Stimulated activated CD8-positive, alpha-beta memory T cell treated with anti-CD3 and anti-CD28 coated beads, Interleukin-4, amount 100 ng/mL, for 48 hours (primary cell): ENCODE results near the gene RDH16.
"Not testable (repeated sequence)": the region's sequence is repeated elsewhere in the genome, so short reads cannot be mapped to it uniquely, and the experiment has no call there.

Experiments
- DNase-seq: peaks from one replicate; pipeline ENCODE4 v3.0.0-alpha.2; 2020

Gene RDH16

GRCh38 chr12:56951582-56952339 lies 5.6 kb downstream of the RDH16 start:
- DNase-seq: no peak

- DNase-seq: no peak
Measured at GRCh38 chr12:56948881-56949280, 8.5 kb downstream of the RDH16 start.

GRCh38 chr12:56948457-56948777 lies 9.0 kb downstream of the RDH16 start:
- DNase-seq: no peak

- no peak for DNase-seq
Measured at GRCh38 chr12:56947633-56948456, 9.6 kb downstream of the RDH16 start.

- no peak for DNase-seq
Measured at GRCh38 chr12:56943878-56944277, 13.5 kb downstream of the RDH16 start.

GRCh38 chr12:56943374-56943773 lies 14.0 kb downstream of the RDH16 start:
- not testable (repeated sequence) for DNase-seq

- DNase-seq: no peak
Measured at GRCh38 chr12:56941299-56942017, 15.9 kb downstream of the RDH16 start.

- not testable (repeated sequence) for DNase-seq
Measured at GRCh38 chr12:56940942-56941298, 16.5 kb downstream of the RDH16 start.

- DNase-seq: no peak
Measured at GRCh38 chr12:56935752-56936151, 21.7 kb downstream of the RDH16 start.

- DNase-seq: no peak
Measured at GRCh38 chr12:56935157-56935556, 22.3 kb downstream of the RDH16 start.

GRCh38 chr12:56933826-56934625 lies 23.4 kb downstream of the RDH16 start, which contains the start of gene SDR9C7:
SDR9C7 (minus strand) TSS chr12:56934408; CDS start chr12:56934261, 147 bp downstream.
- DNase-seq: no peak

- DNase-seq: no peak
Measured at GRCh38 chr12:56932867-56933266, 24.5 kb downstream of the RDH16 start.

GRCh38 chr12:56932146-56932545 lies 25.3 kb downstream of the RDH16 start:
- no peak for DNase-seq

GRCh38 chr12:56931474-56931978 lies 25.9 kb downstream of the RDH16 start:
- no peak for DNase-seq

- DNase-seq: no peak
Measured at GRCh38 chr12:56930241-56930640, 27.2 kb downstream of the RDH16 start.

GRCh38 chr12:56929780-56930179 lies 27.6 kb downstream of the RDH16 start:
- no peak for DNase-seq

- DNase-seq: no peak
Measured at GRCh38 chr12:56928262-56928661, 29.1 kb downstream of the RDH16 start.

- DNase-seq: no peak
Measured at GRCh38 chr12:56927281-56927680, 30.1 kb downstream of the RDH16 start.

- no peak for DNase-seq
Measured at GRCh38 chr12:56922031-56922430, 35.4 kb downstream of the RDH16 start.

- no peak for DNase-seq
Measured at GRCh38 chr12:56921346-56921745, 36.1 kb downstream of the RDH16 start.

- not testable (repeated sequence) for DNase-seq
Measured at GRCh38 chr12:56918139-56918538, 39.3 kb downstream of the RDH16 start.

GRCh38 chr12:56916996-56917333 lies 40.4 kb downstream of the RDH16 start:
- no peak for DNase-seq
